ENCODE results near the gene ITGA3. TPM values are rescaled to one million over a fixed set of nuclear protein-coding genes. Genes with fewer than 3 reads are reported as not detected.

ITGA3 gene
- total RNA-seq, 1 experiment from 2014 or later, result 22.5 TPM

DNA sequence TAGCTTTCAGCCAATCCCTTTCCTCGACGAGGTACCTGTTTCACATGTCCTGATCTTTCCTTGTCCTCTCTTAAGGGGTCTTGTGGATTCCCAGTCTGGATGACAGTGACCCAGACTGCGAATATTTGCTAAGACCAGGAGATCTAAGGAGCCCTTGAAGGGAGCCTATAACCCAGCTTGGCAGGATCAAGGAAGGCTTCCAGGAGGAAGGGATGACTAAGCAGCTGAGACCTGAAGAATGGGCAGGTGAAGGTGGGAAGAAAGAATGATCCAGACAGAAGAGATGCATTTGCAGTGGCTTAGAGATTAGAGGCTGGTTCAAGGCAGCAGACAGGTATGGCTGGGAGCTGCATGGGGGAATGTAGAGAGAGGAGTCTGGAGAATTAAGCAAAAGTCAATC, 37.3 kb downstream of the ITGA3 start:
- Mint-ChIP-seq H3K4me3 (no peak overlapping the region), H3K27ac (no peak overlapping the region), H3K36me3 (ENCODE audit: insufficient read depth in 1 of 3, low read depth in 3 of 3) (peaks cover 0 to 4% (median 0%) of the 10 kb centered on the region in 3 experiments; a peak in 1 of 7 replicates), H3K9me3 (no peaks in the 10 kb centered on the region), H3K27me3 (ENCODE audit: low read depth) (peaks cover 2% of the 10 kb centered on the region; the same call in 1 of the 2 replicates), H3K4me1 (peaks cover 14 to 22% of the 10 kb centered on the region in 2 experiments)
- TF ChIP-seq, protein P1, sequence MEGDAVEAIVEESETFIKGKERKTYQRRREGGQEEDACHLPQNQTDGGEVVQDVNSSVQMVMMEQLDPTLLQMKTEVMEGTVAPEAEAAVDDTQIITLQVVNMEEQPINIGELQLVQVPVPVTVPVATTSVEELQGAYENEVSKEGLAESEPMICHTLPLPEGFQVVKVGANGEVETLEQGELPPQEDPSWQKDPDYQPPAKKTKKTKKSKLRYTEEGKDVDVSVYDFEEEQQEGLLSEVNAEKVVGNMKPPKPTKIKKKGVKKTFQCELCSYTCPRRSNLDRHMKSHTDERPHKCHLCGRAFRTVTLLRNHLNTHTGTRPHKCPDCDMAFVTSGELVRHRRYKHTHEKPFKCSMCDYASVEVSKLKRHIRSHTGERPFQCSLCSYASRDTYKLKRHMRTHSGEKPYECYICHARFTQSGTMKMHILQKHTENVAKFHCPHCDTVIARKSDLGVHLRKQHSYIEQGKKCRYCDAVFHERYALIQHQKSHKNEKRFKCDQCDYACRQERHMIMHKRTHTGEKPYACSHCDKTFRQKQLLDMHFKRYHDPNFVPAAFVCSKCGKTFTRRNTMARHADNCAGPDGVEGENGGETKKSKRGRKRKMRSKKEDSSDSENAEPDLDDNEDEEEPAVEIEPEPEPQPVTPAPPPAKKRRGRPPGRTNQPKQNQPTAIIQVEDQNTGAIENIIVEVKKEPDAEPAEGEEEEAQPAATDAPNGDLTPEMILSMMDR (conservative IDR thresholded peaks at IDR 0.05), result no peak
- H2BK120ac ChIP-seq (ENCODE audit: low read depth, low read length, poor library complexity, severe bottlenecking), result no peak overlapping the region
- H3K23ac ChIP-seq (ENCODE audit: insufficient read length, low read depth, low read length), result no peak overlapping the region
- H3K4me2 ChIP-seq (ENCODE audit: insufficient read depth, insufficient read length, low read length), result no peak overlapping the region
- H4K5ac ChIP-seq (ENCODE audit: insufficient read length, low read depth, low read length), result no peak overlapping the region
- no peak overlapping the region for H2BK5ac ChIP-seq (ENCODE audit: insufficient read length, low read length)
- no peaks in the 10 kb centered on the region for H3K79me1 ChIP-seq (ENCODE audit: insufficient read depth, low read depth, low read length, poor library complexity, severe bottlenecking)
- no peaks in the 10 kb centered on the region for H3K9me3 ChIP-seq (ENCODE audit: control insufficient read depth, low read depth, low read length)
- H2BK12ac ChIP-seq (ENCODE audit: insufficient read length, low read depth, low read length), result no peak overlapping the region
- H3K23me2 ChIP-seq (ENCODE audit: insufficient read length, low read depth, low read length, poor library complexity, severe bottlenecking), result peaks cover 12% of the 10 kb centered on the region
- no CpG with 5 or more reads among the region's 3 CpGs for WGBS (ENCODE audit: extremely low coverage, insufficient read length, low lambda C conversion rate)
- no peak overlapping the region for H3K56ac ChIP-seq (ENCODE audit: insufficient read length, low read depth, low read length)
- DNase-seq, result no peak
- H4K8ac ChIP-seq (replicated peaks; ENCODE audit: insufficient read length, low read depth, low read length), result no peak overlapping the region
- no peak overlapping the region for H2BK15ac ChIP-seq (ENCODE audit: low read depth, low read length)
- H2AK5ac ChIP-seq (ENCODE audit: insufficient read length, low read length), result no peak overlapping the region
- no peak overlapping the region for H2AFZ ChIP-seq (ENCODE audit: low read length)
- H3K4ac ChIP-seq (ENCODE audit: low read depth, low read length), result no peak overlapping the region
- no peak overlapping the region for H3K18ac ChIP-seq (ENCODE audit: insufficient read length, low read depth, low read length)
- no peaks in the 10 kb centered on the region for H3K79me2 ChIP-seq (ENCODE audit: insufficient read depth, low read length)
- no peak overlapping the region for H2BK20ac ChIP-seq (ENCODE audit: low read depth, low read length, poor library complexity, severe bottlenecking)
- no peak overlapping the region for H3K9ac ChIP-seq (ENCODE audit: extremely low read depth, insufficient read length, low read length)
- H4K91ac ChIP-seq (ENCODE audit: insufficient read length, low read depth, low read length), result no peak overlapping the region
- H3K14ac ChIP-seq (ENCODE audit: insufficient read depth, low read length), result no peak overlapping the region
- no peaks in the 10 kb centered on the region for H4K20me1 ChIP-seq (ENCODE audit: control insufficient read depth, insufficient read depth, insufficient read length)
- no peaks in the 10 kb centered on the region for H3K27me3 ChIP-seq (ENCODE audit: insufficient read depth, low read length)
- no peaks in the 10 kb centered on the region for H3K4me1 ChIP-seq (ENCODE audit: insufficient read depth, low read length)
- H3K27ac ChIP-seq (ENCODE audit: insufficient read length, low read depth, low read length), result no peak overlapping the region
- no peak overlapping the region for H3T11ph ChIP-seq (ENCODE audit: low read length)
